Measurements from ENCODE around the gene APOL5.

Gene APOL5

DNA sequence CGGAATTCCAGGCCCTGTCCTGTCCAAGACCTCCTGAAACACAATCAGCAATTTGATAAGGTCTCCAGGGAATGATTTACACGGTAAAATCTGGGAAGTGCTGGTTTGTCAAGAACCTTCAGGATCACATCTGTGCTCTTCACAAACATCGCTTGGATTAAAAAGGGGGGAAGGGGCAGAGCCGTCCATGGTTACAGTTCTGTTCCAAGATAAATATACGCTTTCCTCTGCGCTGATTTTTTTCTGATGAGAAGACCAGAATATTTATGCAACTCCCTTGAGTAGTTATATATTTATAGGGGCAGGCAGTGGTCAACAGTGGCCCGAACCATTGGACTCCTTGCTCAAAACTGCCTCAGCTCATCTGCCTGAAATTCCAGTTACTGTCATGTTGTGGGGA, 9.2 kb upstream of the APOL5 start:
- no peaks in the 10 kb centered on the region for H3K79me2 ChIP-seq (ENCODE audit: insufficient read depth, low read length)
- H3K27me3 ChIP-seq (ENCODE audit: low read length): no peaks in the 10 kb centered on the region
- H3K27ac ChIP-seq (ENCODE audit: low read depth, low read length): no peak overlapping the region
- no peak overlapping the region for H2AFZ ChIP-seq (ENCODE audit: low read depth, low read length, severe bottlenecking)
- H3K9me2 ChIP-seq (replicated peaks; ENCODE audit: insufficient read depth, low read length): no peaks in the 10 kb centered on the region
- H3K4me2 ChIP-seq (ENCODE audit: low read depth, low read length, poor library complexity, severe bottlenecking): no peak overlapping the region
- H4K20me1 ChIP-seq (ENCODE audit: low read depth, low read length): no peaks in the 10 kb centered on the region
- TF ChIP-seq EZH2phosphoT487 (conservative IDR thresholded peaks at IDR 0.05; ENCODE audit: low read length): no peak
- TF ChIP-seq, protein P1, sequence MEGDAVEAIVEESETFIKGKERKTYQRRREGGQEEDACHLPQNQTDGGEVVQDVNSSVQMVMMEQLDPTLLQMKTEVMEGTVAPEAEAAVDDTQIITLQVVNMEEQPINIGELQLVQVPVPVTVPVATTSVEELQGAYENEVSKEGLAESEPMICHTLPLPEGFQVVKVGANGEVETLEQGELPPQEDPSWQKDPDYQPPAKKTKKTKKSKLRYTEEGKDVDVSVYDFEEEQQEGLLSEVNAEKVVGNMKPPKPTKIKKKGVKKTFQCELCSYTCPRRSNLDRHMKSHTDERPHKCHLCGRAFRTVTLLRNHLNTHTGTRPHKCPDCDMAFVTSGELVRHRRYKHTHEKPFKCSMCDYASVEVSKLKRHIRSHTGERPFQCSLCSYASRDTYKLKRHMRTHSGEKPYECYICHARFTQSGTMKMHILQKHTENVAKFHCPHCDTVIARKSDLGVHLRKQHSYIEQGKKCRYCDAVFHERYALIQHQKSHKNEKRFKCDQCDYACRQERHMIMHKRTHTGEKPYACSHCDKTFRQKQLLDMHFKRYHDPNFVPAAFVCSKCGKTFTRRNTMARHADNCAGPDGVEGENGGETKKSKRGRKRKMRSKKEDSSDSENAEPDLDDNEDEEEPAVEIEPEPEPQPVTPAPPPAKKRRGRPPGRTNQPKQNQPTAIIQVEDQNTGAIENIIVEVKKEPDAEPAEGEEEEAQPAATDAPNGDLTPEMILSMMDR (IDR thresholded peaks at IDR 0.05; ENCODE audit: insufficient read depth, low read length, poor library complexity, severe bottlenecking): no peak
- no peaks in the 10 kb centered on the region for H3K9me3 ChIP-seq (ENCODE audit: insufficient read depth, low read length)
- no peak overlapping the region for H3K9ac ChIP-seq (ENCODE audit: low read length)
- no peaks in the 10 kb centered on the region for H3K36me3 ChIP-seq (ENCODE audit: low read length)
- no peaks in the 10 kb centered on the region for H3F3A ChIP-seq (ENCODE audit: insufficient read depth)
- no peak overlapping the region for H3K4me3 ChIP-seq (ENCODE audit: insufficient read depth, low read length, poor library complexity, severe bottlenecking)

DNA sequence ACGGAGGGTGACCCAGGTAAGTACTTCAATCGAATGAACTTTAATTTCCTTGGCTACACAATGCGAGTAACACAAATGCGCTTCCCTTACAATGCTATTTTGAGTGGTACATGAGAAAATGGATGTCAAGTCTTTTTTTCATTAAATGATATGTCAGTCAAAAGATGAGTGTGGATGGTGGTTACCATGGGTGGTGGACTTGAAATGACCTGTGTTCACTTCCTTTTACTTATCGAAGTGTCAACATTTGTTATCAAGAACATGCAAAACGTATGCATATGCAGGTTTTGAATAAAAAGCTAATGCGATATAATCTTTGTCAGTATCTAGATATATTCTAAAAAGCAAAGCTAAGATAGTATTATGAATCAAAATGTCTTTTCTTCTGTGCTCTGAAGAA, 8.8 kb upstream of the APOL5 start:
- H3K27me3 ChIP-seq (ENCODE audit: low read length): no peaks in the 10 kb centered on the region
- no peaks in the 10 kb centered on the region for H3K9me2 ChIP-seq (replicated peaks; ENCODE audit: insufficient read depth, low read length)
- H3K9me3 ChIP-seq (ENCODE audit: insufficient read depth, low read length): no peaks in the 10 kb centered on the region
- H3F3A ChIP-seq (ENCODE audit: insufficient read depth): no peaks in the 10 kb centered on the region
- TF ChIP-seq EZH2phosphoT487 (conservative IDR thresholded peaks at IDR 0.05; ENCODE audit: low read length): no peak
- TF ChIP-seq, protein P1 (IDR thresholded peaks at IDR 0.05; ENCODE audit: insufficient read depth, low read length, poor library complexity, severe bottlenecking): no peak
- H3K9ac ChIP-seq (ENCODE audit: low read length): no peak overlapping the region
- H2AFZ ChIP-seq (ENCODE audit: low read depth, low read length, severe bottlenecking): no peak overlapping the region
- no peak overlapping the region for H3K4me2 ChIP-seq (ENCODE audit: low read depth, low read length, poor library complexity, severe bottlenecking)
- no peak overlapping the region for H3K27ac ChIP-seq (ENCODE audit: low read depth, low read length)
- H4K20me1 ChIP-seq (ENCODE audit: low read depth, low read length): no peaks in the 10 kb centered on the region
- no peaks in the 10 kb centered on the region for H3K79me2 ChIP-seq (ENCODE audit: insufficient read depth, low read length)
- H3K36me3 ChIP-seq (ENCODE audit: low read length): no peaks in the 10 kb centered on the region
- no peak overlapping the region for H3K4me3 ChIP-seq (ENCODE audit: insufficient read depth, low read length, poor library complexity, severe bottlenecking)

DNA sequence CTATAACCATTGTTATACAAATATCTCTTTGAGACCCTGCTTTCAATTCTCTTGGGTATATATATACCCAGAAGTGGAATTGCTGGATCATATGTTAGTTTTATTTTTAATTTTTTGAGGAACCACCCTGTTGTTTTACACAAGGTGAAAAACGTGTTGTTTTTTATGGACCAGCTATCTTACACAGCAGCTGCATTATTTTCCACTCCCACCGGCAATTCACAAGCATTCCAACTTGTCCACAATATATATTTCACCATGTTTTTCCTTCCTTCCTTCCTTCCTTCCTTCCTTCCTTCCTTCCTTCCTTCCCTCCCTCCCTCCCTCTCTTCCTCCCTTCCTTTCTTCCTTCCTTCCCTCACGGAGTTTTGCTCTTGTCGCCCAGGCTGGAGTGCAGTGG, 6.3 kb upstream of the APOL5 start:
- no peak overlapping the region for H3K4me2 ChIP-seq (ENCODE audit: low read depth, low read length, poor library complexity, severe bottlenecking)
- H4K20me1 ChIP-seq (ENCODE audit: low read depth, low read length): no peaks in the 10 kb centered on the region
- H3K27me3 ChIP-seq (ENCODE audit: low read length): no peaks in the 10 kb centered on the region
- TF ChIP-seq, protein P1 (IDR thresholded peaks at IDR 0.05; ENCODE audit: insufficient read depth, low read length, poor library complexity, severe bottlenecking): no peak
- TF ChIP-seq EZH2phosphoT487 (conservative IDR thresholded peaks at IDR 0.05; ENCODE audit: low read length): no peak
- H3K9me3 ChIP-seq (ENCODE audit: insufficient read depth, low read length): no peaks in the 10 kb centered on the region
- no peak overlapping the region for H2AFZ ChIP-seq (ENCODE audit: low read depth, low read length, severe bottlenecking)
- no peak overlapping the region for H3K9ac ChIP-seq (ENCODE audit: low read length)
- no peak overlapping the region for H3K4me3 ChIP-seq (ENCODE audit: insufficient read depth, low read length, poor library complexity, severe bottlenecking)
- no peaks in the 10 kb centered on the region for H3K9me2 ChIP-seq (replicated peaks; ENCODE audit: insufficient read depth, low read length)
- no peaks in the 10 kb centered on the region for H3F3A ChIP-seq (ENCODE audit: insufficient read depth)
- H3K36me3 ChIP-seq (ENCODE audit: low read length): no peaks in the 10 kb centered on the region
- H3K27ac ChIP-seq (ENCODE audit: low read depth, low read length): no peak overlapping the region
- H3K79me2 ChIP-seq (ENCODE audit: insufficient read depth, low read length): no peaks in the 10 kb centered on the region

Data from SU-DHL-6 (cell line).